Measurements from ENCODE around the gene SPINK4. TPM values are rescaled to one million over a fixed set of nuclear protein-coding genes. Genes with fewer than 3 reads are reported as not detected.

SPINK4 gene
- total RNA-seq, 1 donor from 2014 or later, result not detected

DNA sequence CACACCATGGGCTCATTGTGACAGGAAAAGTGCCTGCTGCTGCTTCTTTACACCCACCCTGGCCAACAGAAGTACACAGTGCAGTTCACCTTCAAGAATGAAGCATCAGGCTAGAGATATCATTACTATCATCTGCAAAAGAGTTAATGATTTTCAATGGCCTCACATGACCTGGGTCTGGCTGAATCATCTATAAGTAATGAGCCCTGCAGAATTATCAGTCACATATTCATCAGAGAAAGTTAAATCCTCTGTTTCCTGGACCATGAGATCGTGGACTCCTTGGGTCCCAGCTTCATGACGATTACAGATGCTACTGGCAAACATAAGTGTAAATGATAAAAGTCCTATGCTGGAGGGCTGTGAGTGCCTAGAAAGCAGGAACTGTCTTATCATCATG lies 16.3 kb downstream of the SPINK4 start:
- DNase-seq (ENCODE audit: low read depth), result no peak

DNA sequence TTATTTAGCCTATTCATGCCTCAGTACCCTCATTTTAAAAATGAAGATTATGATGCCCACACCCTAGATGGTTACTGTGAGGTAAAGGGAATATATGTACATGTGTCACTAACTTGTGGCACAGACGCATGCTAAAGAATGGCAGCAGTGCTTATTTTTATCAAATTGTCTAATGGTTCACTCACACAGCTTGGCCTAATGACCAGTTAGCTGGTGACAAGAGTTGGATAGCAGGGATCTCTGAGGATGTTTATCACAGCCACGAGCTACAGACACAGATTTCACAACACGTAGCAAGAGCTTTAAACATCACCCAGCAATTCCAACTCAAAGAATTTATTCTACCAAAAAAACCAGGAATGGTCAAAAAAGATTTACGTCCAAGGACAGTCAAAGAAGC lies 17.3 kb downstream of the SPINK4 start:
- no peak for DNase-seq (ENCODE audit: low read depth)

DNA sequence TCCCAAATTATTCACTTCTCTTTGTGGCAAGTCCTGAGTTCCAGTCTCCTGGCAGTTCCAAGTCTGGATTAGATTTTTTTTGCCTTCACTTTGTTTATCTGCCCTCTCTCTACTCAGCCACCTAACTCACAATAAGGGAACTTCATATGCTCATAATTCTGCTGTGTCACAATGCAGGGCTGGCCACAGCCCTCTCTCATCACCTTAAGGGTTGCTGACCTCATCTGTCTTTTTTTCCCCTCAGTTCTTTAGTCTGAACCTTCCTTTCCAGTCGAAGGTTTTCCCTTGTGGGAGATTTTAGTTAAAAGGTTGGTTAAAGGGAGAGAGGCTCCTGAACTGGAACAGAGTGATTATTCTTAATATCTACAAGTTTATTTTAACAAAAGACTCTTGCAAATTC lies 20.4 kb downstream of the SPINK4 start:
- DNase-seq (ENCODE audit: low read depth), result no peak

DNA sequence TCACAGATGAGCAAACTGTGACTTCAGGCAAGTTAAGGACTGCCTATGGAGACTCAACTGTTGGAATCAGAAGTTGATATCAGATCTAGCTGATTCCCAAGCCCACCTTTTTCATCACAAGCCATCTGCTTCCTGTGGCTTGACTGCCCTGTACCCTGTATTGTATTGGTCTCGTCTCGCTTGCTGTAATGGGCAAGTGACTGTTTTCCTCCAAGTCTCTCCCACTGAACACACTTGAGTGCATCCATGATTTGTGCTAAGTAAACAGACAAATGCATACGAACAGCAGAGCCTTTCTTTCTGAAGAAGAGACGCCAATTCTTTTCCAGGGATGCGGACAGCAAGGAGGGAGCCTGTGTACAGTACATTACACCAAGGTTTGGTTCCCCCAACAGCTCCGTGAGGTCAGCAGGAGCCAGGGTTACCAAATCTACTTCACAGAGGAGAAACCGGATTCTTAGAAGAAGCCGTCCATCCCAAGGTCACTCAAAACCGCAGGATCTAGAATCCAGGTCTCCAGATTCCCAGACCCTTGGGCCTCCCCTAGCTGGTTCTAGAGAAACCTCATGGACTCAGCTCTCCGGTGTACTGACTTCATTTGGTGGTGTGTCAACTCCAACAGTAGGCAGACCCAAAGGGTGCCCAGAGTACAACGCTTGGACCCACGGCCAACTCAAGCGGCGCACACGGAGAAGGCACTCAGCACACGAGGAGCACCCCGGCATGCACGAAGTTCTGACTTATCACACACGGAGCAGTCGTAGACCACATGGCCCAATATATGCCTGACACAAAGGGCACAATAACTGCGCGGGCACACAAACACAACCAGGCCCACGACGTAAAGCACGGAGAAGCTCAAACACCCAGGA lies 23.4 kb downstream of the SPINK4 start:
- peak; percentile 32 for DNase-seq (ENCODE audit: low read depth)

DNA sequence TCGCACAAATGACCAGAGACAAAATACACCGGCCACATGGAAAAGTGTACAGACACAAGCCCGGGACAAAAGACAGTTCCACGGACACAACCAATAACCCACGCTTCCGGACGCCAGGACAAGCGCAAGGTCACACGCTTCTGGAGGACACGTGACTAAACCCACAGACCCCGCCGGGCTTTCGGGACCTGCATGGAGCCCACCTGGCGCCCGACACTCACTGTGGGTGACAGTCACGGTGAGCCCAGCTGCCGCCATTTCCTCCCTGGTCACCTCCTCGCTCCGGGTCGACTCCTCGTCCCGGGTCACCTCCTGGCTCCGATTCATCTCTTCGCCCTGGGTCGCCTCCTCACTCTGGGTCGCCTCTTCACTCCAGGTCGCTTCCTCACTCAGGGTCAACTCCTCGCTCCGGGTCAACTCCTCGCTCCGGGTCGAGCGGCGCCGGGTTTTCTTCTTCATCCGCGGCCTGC lies 24.1 kb downstream of the SPINK4 start:
- DNase-seq (ENCODE audit: low read depth), result peak; percentile 59

DNA sequence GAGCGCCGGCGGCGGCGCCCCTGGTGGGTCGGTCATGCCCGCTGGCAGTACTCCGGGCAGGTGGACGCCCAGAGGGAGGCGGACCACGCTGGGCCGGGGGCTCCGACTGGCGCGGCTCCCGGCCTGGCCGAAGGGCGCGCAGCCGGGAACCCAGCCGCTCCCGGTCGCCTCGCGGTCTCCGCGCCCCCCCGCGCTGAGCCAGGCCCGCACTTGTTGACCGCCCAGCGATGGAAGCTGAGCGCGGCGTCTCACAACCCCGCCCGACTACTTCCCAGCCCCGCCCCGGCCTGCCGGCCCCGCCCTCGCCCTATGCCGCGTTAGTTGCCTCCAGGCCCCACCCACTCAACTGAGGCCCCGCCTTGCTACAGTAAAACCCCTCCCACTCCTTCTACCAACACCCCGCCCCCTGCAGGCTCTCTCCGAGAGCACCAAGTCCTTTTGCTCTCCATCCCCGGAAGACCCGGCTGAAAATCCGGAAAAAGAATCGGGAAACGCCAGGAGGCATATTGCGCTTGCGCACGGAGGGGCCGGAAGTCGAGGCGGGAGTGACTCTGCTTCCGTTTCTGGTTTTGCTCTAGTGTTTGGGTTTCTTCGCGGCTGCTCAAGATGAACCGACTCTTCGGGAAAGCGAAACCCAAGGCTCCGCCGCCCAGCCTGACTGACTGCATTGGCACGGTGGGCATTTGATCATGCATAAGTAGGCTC lies 24.7 kb downstream of the SPINK4 start, which contains the start of the genes BAG1 and CHMP5:
BAG1 (minus strand) TSS at position 236 of the 705 bp plus-strand sequence.
CHMP5 (plus strand) TSS at position 577 of the 705 bp plus-strand sequence; CDS start at position 607, 30 bp downstream.
- peak; percentile 100 for DNase-seq (ENCODE audit: low read depth)

DNA sequence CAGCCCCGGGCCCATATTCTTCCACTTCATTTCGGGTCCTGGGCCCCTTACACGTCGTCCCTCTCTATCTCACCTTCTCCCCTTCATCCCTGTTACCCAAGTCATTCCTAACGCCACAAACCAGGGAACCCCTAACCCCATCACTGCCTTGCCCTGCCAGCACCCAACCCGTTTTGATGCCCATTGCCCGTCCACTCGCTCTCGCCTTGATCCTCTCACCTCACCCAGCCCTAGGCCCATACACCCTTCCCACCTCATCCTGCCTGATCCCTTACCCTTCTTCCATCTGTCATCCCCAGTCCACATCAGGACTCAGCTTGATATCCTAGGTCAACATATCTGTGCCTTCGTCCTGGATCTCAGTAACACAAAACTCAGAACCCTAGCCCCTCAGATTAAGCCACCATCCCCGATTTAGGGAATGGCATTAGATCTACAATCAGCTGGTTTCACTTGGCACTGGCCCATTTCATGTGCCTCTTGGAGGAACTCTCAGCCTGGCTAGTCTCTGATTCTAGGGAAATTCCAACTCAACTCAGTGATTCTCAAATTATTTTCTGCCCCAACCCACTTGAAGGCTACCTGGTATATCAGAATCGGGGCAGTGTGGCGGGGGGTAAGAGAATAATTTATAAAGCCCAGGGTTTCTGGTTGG lies 25.4 kb downstream of the SPINK4 start:
- no peak for DNase-seq (ENCODE audit: low read depth)

DNA sequence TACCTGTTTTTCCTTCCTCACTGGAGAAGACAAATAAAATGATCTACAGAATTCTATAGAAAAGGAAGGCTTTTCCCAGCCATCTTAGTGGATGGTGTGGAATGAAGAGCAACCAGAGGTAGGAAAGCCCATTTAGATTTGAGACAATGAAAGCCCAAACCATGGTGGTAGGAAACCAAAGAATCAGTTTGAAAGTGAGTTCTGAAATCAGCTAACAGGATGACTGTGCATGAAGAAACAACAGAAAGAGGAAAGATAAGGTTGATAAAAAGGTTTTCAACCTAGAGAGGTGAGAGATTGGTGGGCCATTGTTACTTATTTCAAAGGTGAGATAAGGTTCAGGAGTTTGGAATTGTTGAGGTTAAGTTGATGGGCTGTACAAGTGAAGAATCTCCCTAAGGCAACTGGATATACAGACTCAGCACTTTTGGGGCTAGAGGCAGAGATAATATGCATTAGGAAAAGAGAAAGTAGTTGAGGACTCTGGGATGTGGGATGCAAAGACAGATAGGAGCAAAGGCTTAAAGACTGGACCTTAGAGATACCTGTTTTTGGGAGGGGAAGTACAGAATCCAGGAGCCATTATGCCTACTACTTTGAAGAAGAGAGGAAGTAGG lies 27.3 kb downstream of the SPINK4 start:
- no peak for DNase-seq (ENCODE audit: low read depth)

DNA sequence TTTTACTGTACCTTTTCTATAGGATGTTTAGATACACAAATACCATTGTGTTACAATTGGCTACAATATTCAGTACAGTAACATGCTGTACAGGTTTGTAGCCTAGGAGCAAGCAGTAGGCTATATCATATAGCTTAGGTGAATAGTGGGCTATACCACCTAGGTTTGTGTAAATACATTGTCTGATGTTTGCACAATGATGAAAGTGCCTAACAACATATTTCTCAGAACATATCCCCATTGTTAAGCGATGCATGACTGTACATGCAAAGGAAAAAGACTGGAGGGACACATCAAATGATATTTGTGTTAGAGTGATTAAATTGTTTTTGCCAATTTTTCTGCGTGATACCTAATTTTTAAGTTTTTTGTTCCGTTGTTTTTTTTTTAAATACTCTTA lies 30.2 kb downstream of the SPINK4 start:
- DNase-seq (ENCODE audit: low read depth), result no peak

DNA sequence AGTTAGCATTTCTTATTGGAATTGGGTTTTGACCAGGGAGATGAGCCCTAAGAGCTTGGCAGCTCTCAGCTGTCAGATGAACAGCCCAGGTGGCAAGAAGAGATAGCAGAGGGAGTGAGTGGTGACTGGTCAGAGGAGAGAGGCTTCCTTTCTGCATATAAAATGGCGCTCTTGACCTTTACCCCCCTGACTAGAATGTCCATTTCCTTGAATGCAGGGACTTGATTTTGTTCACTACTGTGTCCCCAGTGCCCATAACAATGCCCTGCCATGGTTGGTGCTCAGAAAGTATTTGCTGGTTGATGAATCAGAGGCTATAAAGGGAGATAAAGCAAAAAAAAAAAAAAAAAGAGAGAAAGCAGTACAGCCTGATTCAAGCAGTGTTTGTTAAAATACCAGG lies 32.1 kb downstream of the SPINK4 start:
- DNase-seq (ENCODE audit: low read depth), result peak; percentile 38

DNA sequence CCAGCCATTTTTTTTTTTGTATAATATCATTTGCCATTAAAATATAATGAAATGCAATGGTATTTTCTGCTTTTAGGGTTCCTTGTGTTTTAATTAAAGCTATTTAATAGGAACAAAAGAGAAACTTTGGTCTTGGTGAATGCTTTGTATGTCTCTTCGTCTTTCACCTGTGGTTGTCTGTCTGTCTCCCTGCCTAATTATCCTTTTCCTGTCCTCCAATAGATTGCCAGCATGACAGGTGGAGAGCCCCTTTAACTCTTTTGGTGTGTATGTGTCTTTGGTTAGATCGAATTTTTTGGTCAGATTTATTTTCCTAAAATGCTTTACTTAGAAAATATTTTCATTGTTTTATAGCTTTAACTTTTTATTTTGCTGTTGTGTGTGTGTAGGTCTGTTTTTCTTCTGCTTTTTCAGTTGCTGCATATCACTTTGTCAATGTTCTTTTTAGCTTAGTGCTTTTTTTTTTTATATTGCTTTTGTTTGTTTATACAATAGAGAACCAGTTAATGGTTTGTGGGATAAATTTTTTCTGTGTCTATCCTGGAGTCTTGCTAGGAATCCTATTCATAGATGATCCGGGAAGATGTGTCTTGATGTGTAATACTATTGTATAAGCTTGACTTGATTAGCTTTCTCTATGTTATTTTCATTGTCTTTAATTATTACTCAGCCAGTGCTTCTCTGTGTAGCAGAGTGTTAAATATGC lies 33.5 kb downstream of the SPINK4 start:
- DNase-seq (ENCODE audit: low read depth), result peak; percentile 66

DNA sequence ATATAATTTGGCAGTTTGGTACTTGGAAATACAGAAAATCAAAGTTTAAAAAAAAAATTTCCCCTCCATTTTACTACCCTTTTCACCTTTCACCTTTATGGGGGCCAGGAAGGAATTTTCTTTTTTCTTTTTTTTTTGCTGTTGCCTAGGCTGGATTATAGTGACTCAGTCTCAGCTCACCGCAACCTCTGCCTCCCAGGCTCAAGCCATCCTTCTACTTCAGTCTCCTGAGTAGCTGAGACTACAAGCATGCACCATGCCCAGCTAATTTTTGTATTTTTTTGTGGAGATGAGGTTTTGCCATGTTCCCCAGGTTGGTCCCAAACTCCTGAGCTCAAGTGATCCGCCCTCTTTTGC lies 34.0 kb downstream of the SPINK4 start:
- DNase-seq (ENCODE audit: low read depth), result no peak

DNA sequence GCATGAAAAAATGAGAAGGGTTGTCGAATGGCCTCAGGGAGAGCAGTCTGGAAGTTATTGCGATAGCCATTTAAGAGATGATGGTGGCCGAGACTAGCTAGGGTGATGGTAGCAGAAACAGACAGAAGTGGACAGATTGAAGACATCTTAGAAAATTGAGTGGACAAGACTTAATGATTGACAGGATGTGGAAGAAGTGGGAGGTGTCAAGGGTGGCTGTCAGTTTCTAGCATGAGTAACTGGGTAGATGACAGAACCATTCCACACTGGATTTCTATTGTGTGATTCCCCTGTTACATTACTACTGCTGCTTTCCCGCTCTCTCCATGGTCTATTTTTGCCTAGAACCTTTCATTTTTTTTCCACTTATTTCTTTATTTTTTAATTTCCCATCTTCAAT lies 37.5 kb downstream of the SPINK4 start:
- no peak for DNase-seq (ENCODE audit: low read depth)

DNA sequence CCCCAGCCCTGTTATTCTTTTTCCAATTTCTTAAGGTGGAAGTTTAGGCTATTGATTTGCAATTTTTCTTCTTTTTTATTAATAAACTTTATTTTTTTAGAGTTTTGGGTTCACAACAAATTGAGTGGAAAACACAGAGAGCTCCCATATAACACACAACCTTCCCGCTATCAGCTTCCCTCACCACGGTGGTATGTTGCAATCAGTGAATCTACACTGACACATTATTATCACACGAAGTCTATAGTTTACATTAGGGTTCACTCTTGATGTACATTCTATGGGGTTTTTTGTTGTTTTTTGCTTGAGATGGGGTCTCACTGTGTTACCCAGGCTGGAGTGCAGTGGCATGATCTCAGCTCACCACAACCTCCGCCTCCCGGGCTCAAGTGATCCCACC lies 45.5 kb downstream of the SPINK4 start:
- DNase-seq (ENCODE audit: low read depth), result no peak

DNA sequence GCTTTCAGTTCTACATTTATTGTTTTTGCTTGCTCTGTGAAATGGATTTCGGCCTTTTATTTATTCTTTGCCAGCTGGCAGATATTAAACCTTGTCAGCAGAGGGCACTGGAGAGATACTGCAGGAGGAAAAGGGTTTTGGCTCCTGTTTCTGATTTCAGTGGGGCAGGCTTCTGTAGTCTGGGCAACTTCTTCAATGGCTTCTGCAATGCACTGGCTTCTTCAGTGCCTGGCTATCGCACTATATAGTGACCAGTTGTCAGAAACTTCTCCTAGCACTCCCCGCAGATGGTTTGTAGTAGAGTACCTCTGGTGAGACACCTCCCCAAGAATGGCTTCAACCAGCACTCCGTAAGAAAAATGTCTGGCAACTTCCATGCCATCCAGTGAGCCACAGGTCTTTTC lies 47.1 kb downstream of the SPINK4 start:
- DNase-seq (ENCODE audit: low read depth), result peak; percentile 81

DNA sequence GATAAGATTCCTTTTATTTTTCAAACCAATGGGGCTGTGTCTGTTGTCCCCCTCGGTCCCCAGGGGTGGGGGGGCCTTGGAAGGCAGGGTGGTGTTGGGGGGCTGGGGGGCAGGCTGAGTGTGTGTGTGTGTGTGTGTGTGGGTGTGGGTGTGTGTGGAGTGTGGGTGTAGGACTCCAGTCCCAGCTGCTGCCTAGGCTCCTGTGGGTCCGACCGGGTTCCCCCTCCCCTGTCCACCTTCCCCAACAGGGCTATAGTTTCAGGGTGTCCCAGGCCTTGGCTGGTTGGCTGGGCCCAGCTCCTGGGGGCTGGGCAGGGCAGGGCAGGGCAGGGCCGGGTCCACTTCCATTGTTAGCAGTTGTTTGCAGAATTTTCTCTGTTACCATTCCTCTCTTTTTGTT lies 48.3 kb downstream of the SPINK4 start:
- no peak for DNase-seq (ENCODE audit: low read depth)

DNA sequence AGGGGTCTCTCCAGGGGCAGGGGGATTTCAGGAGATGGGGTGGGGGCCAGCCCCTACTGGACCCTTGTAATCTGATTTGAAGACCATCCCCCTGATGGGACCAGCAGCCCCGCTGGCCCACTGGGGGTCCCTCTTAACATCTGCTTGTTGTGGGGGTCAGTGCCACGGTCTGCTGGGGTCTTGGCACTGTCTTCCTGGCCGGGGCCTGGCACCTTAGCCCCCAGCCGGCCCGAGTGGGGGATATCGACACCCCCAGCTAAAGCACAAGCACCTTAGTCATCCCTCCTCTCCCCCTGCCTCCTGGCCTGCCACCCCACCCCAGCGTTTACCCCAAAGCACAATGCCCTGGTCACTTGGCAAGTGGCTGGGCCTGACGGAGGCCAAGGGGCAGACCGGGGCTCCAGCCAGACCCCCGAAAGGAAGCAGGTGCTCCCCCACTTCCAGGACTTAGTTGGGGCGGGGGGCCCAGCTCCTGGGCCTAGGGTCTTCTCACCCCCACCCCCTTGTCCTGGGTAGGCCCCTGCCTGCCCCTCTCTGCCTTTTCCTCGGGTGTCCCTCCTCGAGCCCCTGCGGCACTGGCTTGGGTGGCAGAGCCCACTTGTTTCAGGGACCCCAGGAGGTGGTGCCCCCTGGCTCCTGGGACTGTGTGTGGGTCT lies 49.0 kb downstream of the SPINK4 start:
- DNase-seq (ENCODE audit: low read depth), result no peak

DNA sequence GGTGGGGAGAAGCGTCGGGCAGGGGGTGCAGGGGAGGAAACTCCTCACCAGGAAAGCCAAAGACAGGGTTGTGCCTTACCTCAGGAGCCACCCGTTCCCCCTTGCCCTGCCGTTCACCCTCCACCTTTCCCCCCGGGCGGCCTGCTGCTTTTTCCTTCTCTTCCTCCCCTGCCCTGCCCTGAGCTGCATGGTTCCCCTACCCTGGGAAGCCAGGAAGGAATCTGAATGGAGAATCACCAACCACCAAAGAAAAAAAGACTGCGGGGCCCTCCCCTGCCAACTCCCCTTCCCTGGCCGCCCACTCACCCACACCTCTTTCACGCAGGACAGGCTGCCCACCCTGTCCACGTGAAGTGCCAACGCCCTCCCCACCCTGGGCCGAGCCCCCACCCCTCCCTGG lies 49.5 kb downstream of the SPINK4 start:
- peak; percentile 32 for DNase-seq (ENCODE audit: low read depth)

DNA sequence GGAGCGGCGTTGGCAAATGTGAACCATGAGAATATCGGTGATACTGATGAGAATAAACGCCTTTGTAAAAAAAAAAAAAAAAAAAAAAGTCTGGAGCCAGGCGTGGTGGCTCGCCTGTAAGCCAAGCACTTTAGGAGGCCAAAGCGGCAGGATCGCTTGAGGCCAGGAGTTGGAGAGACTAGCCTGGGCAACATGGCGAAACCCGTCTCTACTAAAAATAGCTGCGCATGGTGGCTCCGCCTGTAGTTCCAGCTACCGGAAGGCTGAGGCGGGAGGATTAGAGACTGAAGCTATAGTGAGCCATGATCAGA lies 49.9 kb downstream of the SPINK4 start:
- no peak for DNase-seq (ENCODE audit: low read depth)

DNA sequence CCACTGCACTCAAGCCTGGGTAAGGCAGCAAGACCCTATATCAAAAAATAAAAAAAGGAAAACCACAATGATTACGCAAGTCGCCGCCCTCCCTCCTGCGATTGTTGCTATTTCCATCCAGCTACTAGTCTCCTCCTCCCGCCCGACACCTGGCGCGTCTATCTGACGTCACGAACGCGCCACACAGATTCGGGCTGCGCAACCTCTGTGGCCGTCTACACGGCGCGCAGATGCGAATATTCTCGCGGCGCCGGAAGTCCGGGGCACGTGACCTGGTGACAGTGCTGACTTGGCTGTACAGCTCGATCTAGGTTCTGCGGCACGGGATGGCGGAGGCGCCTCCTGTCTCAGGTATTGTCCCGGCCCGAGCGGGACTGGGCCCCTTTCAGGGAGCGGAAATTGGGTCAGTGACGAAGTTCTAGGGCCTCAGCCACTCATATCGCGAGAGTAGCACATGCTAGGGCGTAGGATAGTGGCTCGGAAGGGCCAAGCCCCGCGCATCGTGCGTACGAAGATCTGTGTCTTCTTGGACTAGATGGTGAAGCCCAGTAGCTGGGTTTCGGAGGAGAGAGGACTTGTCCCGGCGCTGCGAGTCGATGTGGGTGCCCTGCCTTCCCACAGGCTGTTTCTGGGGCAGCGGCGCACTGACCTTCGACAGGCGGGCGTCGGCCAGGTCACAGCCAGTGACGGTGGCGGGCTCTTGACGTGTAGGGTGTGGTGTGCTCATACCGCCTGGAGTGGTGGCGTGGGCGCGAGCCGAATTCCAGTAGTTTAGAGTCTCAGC lies 50.5 kb downstream of the SPINK4 start, which contains the start of gene NFX1:
NFX1 (plus strand) TSS at position 270 of the 784 bp plus-strand sequence; CDS start at position 327, 57 bp downstream.
- DNase-seq (ENCODE audit: low read depth), result peak; percentile 99
